Measurements from ENCODE around the gene PIK3CB. TPM values are rescaled to one million over a fixed set of nuclear protein-coding genes. Genes with fewer than 3 reads are reported as not detected.

The PIK3CB gene
- polyA plus RNA-seq, 3 donors, result 14.1 to 33.6 (median 20.4) TPM

GRCh38 chr3:138818185-138818860 is 16.4 kb downstream of the PIK3CB start:
- no peaks in the 10 kb centered on the region for H3K9me3 ChIP-seq (replicated peaks in 1 of 2; ENCODE audit: control insufficient read depth in 1 of 2, insufficient read depth in 1 of 2, low read length in 2 of 2)
- peak overlapping the region; percentile 80 to 97 (median 92) for H3K27ac Mint-ChIP-seq
- 100% methylated on average over 1 of the region's 1 CpG for WGBS (ENCODE audit: insufficient coverage)
- no peak for TF ChIP-seq CTCF (IDR thresholded peaks at IDR 0.05)
- H3K4me2 ChIP-seq (replicated peaks; ENCODE audit: extremely low read depth, low read length, poor library complexity, severe bottlenecking), result peak overlapping the region; percentile 30
- peak overlapping the region; percentile 57 to 81 for H3K27ac ChIP-seq (ENCODE audit: low read depth in 1 of 2, low read length in 2 of 2)
- no peaks in the 10 kb centered on the region for H3K27me3 ChIP-seq (ENCODE audit: control insufficient read depth in 2 of 2, insufficient read depth in 2 of 2, low read length in 2 of 2)
- no peak overlapping the region for H3K9ac ChIP-seq (ENCODE audit: insufficient read depth, low read length, poor library complexity, severe bottlenecking)
- peaks cover 0 to 5% (median 0%) of the 10 kb centered on the region in 3 donors for H3K27me3 Mint-ChIP-seq (ENCODE audit: low read depth in 3 of 3)
- peaks cover 8 to 34% of the 10 kb centered on the region in 2 donors for H3K36me3 Mint-ChIP-seq
- H3K4me3 Mint-ChIP-seq, result peak overlapping the region; percentile 32 to 55
- H3K9me3 Mint-ChIP-seq, result peaks cover 0 to 3% (median 0%) of the 10 kb centered on the region in 7 donors
- peaks cover 0 to 5% of the 10 kb centered on the region in 2 donors for H3K36me3 ChIP-seq (replicated peaks in 1 of 2; ENCODE audit: control insufficient read depth in 1 of 2, insufficient read depth in 2 of 2, low read length in 2 of 2)
- H4K20me1 ChIP-seq (ENCODE audit: insufficient read depth, low read length), result peaks cover 40% of the 10 kb centered on the region
- peaks cover 24 to 26% of the 10 kb centered on the region in 2 donors for H3K4me1 ChIP-seq (ENCODE audit: control insufficient read depth in 1 of 2, insufficient read depth in 2 of 2, low read length in 2 of 2)
- peaks cover 33% of the 10 kb centered on the region for H3K4me1 Mint-ChIP-seq
- no peak overlapping the region for H3K4me3 ChIP-seq (replicated peaks in 1 of 3; ENCODE audit: low read depth in 2 of 3, low read length in 3 of 3)
- intact Hi-C loops (cut with micrococcal nuclease), result no loop called here
- DNase-seq, result peak; percentile 23 to 57 (median 54)
- peaks cover 94% of the 10 kb centered on the region for H3K79me2 ChIP-seq (ENCODE audit: insufficient read depth, low read length)
- H2AFZ ChIP-seq (ENCODE audit: insufficient read depth, low read depth, low read length, poor library complexity, severe bottlenecking), result peak overlapping the region; percentile 21

- intact Hi-C loops (cut with micrococcal nuclease), result no loop called here
- no peak overlapping the region for H3K4me3 ChIP-seq (replicated peaks in 1 of 3; ENCODE audit: low read depth in 2 of 3, low read length in 3 of 3)
- Mint-ChIP-seq H3K4me1 (peaks cover 33% of the 10 kb centered on the region), H3K4me3 (no peak overlapping the region), H3K9me3 (peaks cover 0 to 3% (median 0%) of the 10 kb centered on the region in 7 donors), H3K27me3 (ENCODE audit: low read depth in 3 of 3) (peaks cover 0 to 5% (median 0%) of the 10 kb centered on the region in 3 donors), H3K36me3 (peaks cover 8 to 34% of the 10 kb centered on the region in 2 donors), H3K27ac (peak overlapping the region; percentile 68 to 94 (median 92))
- peak overlapping the region; percentile 51 to 81 for H3K27ac ChIP-seq (ENCODE audit: low read depth in 1 of 2, low read length in 2 of 2)
- H3K27me3 ChIP-seq (ENCODE audit: control insufficient read depth in 2 of 2, insufficient read depth in 2 of 2, low read length in 2 of 2), result no peaks in the 10 kb centered on the region
- H3K9me3 ChIP-seq (replicated peaks in 1 of 2; ENCODE audit: control insufficient read depth in 1 of 2, insufficient read depth in 1 of 2, low read length in 2 of 2), result no peaks in the 10 kb centered on the region
- peaks cover 24 to 26% of the 10 kb centered on the region in 2 donors for H3K4me1 ChIP-seq (ENCODE audit: control insufficient read depth in 1 of 2, insufficient read depth in 2 of 2, low read length in 2 of 2)
- H3K9ac ChIP-seq (ENCODE audit: insufficient read depth, low read length, poor library complexity, severe bottlenecking), result no peak overlapping the region
- WGBS (ENCODE audit: insufficient coverage), result no CpG with 5 or more reads among the region's 3 CpGs
- peaks cover 96% of the 10 kb centered on the region for H3K79me2 ChIP-seq (ENCODE audit: insufficient read depth, low read length)
- no peak for DNase-seq
- H2AFZ ChIP-seq (ENCODE audit: insufficient read depth, low read depth, low read length, poor library complexity, severe bottlenecking), result no peak overlapping the region
- H3K36me3 ChIP-seq (replicated peaks in 1 of 2; ENCODE audit: control insufficient read depth in 1 of 2, insufficient read depth in 2 of 2, low read length in 2 of 2), result peaks cover 0 to 5% of the 10 kb centered on the region in 2 donors
- TF ChIP-seq CTCF (IDR thresholded peaks at IDR 0.05), result no peak
- peak overlapping the region; percentile 30 for H3K4me2 ChIP-seq (replicated peaks; ENCODE audit: extremely low read depth, low read length, poor library complexity, severe bottlenecking)
- peaks cover 45% of the 10 kb centered on the region for H4K20me1 ChIP-seq (ENCODE audit: insufficient read depth, low read length)
Measured at GRCh38 chr3:138817695-138818094, 17.0 kb downstream of the PIK3CB start.

Data from CD14-positive monocyte (primary cell).